GM21619 (cell line): ENCODE data around the gene CAMK2A.

Experiments
- ATAC-seq: cut with Tn5 transposase; IDR thresholded peaks from one replicate; pipeline ENCODE4 v1.9.1; 2021; ENCODE audit not compliant: unreplicated experiment

CAMK2A gene

DNA sequence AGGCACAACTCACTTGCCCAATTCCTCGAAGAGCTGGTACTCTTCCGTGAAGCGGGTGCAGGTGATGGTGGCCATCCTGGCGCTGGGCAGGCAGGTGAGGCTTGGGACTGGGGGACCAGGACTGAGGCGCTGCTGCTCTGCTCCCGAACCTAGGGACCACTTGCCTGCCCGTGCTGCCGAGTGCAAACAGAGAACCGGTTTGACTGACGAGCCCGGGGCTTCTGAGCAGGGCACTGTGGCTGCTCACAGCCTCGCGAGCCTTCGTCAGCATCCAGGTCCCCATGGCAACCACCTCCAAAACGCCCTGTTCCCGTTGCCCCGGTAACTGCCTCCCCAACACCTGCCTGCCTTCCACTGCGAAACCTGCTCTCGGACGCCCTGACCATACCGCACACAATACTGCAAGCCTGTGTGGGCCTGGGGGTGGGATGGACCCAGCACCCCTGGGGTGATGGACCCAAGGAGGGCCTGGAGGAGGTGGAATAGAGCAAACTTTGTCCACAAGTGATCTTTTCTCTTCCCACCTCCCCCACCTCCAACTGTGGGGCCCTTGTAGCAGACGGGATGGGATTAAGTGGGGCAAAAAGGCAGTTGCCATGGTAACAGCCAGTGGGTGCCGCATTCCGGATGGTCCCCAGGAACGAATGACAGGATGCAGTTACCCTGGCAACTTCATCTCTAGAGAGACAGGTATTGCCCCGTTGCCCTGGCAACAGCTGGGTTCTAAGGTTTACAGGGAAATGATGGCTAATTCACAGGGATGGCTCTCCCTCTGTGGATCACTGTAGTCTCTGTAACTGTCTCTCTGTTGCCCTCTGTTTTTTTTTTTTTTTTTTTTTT is at the start of gene CAMK2A:
CAMK2A (minus strand) TSS at position 223 of the 840 bp plus-strand sequence; CDS start at position 75, 148 bp downstream.
- ATAC-seq, result no peak

GRCh38 chr5:150339165-150339564 is 49.6 kb upstream of the CAMK2A start:
- ATAC-seq, result no peak

DNA sequence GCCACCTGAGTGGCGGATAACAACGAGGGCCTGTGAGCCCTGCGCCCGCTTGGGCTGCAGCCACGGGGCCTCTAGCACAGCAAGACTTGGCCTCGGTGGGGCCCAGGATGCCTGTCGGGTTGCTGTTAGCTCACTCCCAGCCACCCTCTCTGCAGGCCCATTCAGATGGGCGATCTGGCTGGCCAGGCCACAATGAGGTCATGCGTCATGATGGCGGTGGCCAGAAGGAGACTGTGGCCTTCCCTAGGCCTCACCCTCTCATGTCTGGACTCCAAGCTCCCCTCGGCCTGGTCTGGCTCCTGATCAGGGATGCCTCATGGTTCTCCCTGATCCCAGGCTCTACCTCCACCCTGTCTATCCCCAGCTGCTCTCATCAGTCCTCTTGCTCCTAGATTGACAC is 49.0 kb upstream of the CAMK2A start:
- no peak for ATAC-seq

- no peak for ATAC-seq
Observed at GRCh38 chr5:150335778-150336177, 46.2 kb upstream of the CAMK2A start.

DNA sequence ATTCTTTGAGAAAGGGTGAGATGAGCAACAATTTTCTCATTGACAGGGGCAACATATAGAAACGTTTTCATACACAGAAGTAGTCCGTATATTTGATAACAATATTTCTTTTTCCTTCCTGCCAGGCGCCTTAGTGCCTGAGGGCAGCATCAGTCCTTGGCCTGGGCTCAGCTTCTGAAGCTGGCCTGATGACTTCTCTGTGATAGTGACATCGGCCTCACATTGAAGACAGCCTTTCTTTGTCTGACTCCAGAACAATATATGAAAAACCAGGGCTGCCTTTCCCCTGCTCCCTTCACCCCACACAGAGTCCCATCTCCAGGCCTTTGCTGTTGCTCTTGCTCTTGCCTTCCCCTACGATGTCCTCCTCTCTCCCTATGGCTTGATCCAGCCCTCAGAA is 43.8 kb upstream of the CAMK2A start:
- ATAC-seq, result no peak

DNA sequence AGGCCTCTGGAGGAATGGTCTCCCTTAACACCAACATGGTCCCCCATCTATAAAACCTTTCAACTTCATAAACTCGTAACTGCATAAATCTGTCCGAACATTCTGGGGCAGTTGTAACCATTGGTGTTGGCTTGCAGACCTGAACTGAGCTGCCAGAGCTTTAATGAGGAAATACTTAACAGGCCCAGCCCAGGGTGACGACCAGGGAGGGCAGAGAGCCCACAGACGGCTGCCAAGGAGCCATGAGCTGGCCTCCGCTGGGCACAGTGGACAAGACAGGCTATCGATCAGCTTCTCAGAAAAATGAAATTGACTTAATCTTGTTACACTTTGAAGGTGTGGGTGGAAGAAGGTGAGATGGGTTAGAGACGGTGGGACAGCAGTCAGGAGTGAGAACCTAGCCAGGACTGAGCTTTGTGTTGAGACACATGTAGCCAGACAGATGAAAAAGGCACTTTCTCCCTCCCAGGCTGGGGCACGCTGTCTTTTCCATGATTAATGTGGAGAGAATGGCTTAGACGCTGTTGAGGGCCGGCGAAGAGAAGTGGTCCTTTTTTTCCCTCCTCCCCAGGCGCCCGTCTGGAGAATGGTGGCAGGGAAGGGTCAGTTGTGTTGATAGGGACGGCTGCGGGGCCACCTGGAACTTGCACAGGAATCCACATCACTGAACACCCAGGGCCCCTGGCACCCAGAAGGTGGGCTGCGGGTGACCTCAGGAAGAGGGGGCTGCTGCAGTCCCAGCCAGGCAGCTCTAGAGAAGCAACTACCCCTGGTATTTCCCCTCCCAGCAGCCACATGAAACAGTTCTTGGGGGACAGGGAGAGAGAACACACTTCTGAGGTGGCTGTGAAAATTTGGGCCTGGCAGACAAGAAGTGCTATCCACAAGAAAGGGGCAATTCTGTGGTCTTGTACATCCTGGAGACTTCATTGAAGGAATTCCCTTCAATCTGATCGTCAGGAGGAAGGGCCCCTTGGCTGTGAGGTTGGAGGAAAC is 40.6 kb upstream of the CAMK2A start:
- ATAC-seq, result no peak

DNA sequence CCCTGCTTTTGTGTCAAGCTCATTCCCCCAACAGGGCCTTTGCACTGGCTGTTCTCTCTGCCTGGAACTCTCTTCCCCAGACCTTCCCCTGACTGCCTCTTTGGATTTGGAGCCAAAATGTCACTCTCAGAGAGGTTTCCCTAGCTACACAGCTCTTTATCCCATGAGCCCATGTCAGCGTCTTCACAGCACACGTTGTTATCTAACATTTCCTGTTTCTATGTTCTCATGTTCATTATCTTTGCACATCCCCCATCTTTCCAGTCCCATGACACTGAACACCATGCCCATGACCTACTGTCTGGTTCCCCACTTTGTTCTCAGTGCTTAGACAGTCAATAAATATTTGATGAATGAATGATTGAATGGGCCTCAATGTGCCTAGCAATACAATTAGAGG is 39.5 kb upstream of the CAMK2A start:
- ATAC-seq, result no peak

GRCh38 chr5:150328515-150328914 is 38.9 kb upstream of the CAMK2A start:
- ATAC-seq, result no peak

DNA sequence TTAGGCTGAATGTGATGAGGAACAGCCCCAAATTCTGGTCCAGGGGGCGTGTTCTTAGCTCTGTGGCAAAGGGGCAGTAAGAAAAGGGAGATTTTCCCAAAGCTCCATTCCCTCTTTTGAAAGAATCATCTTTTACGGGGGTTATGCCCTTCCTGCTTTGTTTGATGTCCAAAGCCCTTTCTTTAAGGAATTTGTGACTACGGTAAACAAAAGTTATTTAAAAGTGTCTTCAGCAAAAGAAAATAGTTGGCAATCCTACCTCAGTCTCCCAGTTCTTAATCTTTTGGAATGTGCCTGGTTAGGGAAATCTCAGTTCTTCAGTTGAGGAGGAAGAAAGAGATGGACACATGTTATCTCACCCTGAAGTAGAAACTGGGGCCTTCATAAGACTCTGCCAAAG is 37.6 kb upstream of the CAMK2A start:
- ATAC-seq, result no peak

- ATAC-seq, result no peak
Observed at GRCh38 chr5:150326707-150327106, 37.1 kb upstream of the CAMK2A start.

GRCh38 chr5:150325426-150325825 is 35.9 kb upstream of the CAMK2A start:
- no peak for ATAC-seq

- ATAC-seq, result no peak
Observed at GRCh38 chr5:150323819-150324218, 34.2 kb upstream of the CAMK2A start.

- ATAC-seq, result no peak
Observed at GRCh38 chr5:150323092-150323491, 33.5 kb upstream of the CAMK2A start.

- ATAC-seq, result no peak
Observed at GRCh38 chr5:150322202-150322601, 32.6 kb upstream of the CAMK2A start.

DNA sequence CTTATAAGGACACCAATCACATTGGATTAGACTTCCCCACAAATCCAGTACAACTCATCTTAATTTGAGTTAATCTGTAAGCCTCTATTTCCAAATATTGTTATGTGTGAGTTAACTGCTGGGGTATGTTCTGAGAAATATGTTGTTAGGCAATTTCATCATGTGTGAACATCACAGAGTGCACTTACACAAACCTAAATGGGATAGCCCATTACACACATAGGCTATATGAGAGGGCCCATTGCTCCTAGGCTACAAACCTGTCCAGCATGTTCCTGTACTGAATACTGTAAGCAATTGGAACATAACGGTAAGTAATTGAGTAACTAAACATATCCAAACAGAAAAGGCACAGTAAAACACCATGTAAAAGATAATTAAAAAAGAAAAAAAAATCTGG is 32.2 kb upstream of the CAMK2A start:
- no peak for ATAC-seq

DNA sequence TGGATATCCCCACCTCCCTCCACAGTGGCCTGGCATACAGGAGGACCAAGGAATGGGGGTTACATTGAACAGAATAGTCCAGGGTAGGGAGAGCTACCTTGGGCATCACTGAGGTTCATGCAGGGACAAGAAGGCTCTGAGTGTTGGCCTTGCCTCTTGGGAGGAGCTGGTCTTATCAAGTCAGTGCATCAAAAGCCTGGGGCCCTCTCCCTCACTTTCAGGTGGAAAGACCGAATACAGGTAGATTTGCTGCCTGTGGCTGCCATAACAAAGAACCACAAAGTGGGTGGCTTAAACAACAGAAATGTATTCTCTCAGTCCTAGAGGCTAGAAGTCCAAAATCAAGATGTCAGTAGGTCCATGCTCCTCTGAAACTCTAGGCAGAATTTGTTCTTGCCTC is 31.6 kb upstream of the CAMK2A start:
- no peak for ATAC-seq

- ATAC-seq, result no peak
Observed at GRCh38 chr5:150320044-150320613, 30.6 kb upstream of the CAMK2A start.

- ATAC-seq, result no peak
Observed at GRCh38 chr5:150319484-150319790, 29.9 kb upstream of the CAMK2A start.

GRCh38 chr5:150318613-150319483 is 29.3 kb upstream of the CAMK2A start:
- no peak for ATAC-seq
